Measurements from ENCODE around the gene ARHGAP29.

The ARHGAP29 gene, protein sequence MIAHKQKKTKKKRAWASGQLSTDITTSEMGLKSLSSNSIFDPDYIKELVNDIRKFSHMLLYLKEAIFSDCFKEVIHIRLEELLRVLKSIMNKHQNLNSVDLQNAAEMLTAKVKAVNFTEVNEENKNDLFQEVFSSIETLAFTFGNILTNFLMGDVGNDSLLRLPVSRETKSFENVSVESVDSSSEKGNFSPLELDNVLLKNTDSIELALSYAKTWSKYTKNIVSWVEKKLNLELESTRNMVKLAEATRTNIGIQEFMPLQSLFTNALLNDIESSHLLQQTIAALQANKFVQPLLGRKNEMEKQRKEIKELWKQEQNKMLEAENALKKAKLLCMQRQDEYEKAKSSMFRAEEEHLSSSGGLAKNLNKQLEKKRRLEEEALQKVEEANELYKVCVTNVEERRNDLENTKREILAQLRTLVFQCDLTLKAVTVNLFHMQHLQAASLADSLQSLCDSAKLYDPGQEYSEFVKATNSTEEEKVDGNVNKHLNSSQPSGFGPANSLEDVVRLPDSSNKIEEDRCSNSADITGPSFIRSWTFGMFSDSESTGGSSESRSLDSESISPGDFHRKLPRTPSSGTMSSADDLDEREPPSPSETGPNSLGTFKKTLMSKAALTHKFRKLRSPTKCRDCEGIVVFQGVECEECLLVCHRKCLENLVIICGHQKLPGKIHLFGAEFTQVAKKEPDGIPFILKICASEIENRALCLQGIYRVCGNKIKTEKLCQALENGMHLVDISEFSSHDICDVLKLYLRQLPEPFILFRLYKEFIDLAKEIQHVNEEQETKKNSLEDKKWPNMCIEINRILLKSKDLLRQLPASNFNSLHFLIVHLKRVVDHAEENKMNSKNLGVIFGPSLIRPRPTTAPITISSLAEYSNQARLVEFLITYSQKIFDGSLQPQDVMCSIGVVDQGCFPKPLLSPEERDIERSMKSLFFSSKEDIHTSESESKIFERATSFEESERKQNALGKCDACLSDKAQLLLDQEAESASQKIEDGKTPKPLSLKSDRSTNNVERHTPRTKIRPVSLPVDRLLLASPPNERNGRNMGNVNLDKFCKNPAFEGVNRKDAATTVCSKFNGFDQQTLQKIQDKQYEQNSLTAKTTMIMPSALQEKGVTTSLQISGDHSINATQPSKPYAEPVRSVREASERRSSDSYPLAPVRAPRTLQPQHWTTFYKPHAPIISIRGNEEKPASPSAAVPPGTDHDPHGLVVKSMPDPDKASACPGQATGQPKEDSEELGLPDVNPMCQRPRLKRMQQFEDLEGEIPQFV

DNA sequence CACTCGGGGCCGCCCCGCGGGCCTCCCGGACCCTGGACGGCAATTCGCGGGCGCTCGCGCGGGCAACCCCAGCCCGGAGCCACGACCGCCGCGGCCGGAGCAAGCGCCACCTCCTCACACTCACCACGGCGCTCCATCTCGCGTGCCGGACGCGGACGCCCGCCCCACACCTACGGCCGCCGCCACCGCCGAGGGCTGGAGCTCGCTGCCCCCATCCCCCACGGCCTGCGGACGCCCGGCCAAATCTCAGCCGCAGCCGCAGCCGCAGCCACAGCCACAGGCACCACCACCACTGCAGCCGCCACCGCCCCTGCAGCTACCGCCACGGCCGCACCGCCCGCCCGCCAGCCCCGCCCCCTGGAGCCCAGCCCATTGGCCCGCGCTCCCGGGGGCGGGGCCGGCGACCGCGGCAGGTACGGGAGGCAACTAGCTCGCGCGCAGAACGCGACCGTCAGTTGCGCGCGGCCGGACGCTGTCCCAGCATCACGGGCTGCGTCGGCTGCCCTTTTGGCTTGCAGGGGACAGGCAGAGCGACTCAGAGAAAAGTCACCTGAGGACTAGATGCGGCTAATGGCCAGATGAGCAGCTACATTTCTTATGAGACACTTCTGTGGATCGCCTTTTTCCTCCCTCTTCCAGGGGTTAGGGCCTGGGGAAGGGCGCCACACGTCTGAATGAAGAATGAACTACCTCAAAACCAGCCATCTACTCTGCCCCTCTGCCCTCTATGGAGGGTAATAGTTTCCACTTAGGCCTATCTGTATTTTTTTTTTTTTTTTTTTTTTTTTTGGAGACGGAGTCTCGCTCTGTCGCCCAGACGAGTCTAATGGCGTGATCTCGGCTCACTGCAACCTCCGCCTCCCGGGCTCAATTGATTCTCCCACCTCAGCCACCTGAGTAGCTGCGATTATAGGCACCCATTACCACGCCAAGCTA is at the start of gene ARHGAP29:
TSS of gene ARHGAP29 (minus strand) at position 294 of the 936 bp plus-strand sequence. CDS start 5,973 bp downstream, outside the sequence.
- DNase-seq (ENCODE audit: low read depth): no peak

DNA sequence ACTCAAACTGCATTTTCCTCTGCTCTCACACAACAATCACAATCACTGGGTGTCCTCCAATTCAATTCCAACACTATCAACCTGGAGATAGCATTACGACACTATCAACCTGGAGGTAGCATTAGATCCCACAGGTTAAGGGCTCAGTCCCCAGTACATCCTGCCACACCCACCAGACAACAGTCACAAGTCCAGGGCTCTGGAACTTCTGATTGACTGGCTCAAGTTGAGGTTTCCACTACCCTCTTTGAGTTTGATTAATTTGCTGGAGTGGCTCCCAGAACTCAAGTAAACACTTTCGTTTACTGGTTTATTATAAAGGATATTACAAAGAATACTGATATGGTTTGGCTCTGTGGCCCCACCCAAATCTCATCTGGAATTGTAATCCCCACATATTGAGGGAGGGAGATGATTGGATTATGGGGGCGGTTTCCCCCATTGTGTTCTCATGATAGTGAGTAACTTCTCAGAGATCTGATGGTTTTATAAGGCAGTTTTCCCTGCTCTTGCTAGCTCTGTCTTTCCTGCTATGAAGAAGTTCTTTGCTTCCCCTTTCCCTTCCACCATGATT is 49.6 kb upstream of the ARHGAP29 start:
- no peak for DNase-seq (ENCODE audit: low read depth)

DNA sequence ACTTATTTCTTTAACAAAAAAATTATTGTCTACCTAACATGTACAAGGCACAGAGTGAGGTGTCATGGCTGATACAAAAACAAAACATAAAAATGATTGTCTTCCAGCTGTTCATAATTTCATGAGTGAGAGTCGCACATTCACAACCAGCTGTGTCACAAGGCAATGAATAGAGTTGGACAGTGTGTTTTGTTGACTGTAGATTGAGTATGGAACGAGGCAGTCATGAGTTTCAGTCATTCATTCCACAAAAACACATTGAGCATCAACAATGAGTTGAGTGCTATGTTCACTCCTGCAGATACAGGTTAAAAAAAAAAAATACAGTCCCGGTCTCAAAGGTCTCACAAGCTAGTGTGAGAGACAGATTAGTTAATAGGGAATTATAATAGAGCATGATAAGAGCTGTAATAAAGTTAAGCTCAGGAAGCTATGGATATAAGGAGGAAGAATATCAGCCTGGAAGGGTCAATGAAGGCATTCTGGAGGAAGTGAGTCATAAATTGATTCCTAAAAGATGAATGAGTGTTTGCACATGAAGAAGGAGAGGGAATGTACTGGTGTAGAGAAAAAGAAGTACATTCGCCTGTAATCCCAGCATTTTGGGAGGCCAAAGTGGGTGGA is 47.8 kb upstream of the ARHGAP29 start:
- DNase-seq (ENCODE audit: low read depth): no peak

DNA sequence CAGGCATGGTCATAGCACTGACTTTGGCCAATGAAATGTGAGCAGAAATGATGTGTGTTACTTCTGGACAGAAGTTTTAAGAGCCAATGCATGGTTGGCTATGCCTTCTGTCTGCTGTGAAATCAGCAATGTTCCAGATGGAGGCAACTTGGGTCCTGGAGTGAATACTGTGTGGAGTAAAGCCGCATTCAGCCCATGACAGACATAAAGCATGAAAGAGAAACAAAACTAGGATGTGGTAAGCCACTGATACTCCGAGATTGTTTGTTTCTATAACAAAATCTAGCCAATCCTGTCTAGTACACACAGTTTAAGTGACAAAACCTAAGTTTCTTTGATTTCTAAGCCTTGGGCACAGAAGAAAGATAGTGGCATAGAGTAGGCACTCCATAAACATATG is 47.1 kb upstream of the ARHGAP29 start:
- DNase-seq (ENCODE audit: low read depth): no peak

DNA sequence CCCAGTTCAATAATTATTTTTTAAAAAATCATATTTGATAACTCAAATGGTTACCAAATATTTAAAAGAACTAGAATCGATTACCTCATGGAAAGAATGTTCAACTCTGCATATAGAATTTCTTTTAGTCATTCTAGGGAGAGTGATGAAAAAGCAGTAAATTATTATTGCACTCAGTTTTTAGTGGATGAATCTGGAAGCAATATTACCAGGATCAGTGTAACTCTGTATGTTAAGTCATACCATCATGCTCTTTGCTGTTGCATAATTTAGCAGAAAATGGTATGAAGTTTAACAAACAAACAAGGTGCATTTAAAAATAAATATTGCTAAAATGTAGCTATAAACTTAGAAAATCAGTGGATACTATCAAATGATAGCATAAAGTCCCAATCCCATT is 46.1 kb upstream of the ARHGAP29 start:
- no peak for DNase-seq (ENCODE audit: low read depth)

DNA sequence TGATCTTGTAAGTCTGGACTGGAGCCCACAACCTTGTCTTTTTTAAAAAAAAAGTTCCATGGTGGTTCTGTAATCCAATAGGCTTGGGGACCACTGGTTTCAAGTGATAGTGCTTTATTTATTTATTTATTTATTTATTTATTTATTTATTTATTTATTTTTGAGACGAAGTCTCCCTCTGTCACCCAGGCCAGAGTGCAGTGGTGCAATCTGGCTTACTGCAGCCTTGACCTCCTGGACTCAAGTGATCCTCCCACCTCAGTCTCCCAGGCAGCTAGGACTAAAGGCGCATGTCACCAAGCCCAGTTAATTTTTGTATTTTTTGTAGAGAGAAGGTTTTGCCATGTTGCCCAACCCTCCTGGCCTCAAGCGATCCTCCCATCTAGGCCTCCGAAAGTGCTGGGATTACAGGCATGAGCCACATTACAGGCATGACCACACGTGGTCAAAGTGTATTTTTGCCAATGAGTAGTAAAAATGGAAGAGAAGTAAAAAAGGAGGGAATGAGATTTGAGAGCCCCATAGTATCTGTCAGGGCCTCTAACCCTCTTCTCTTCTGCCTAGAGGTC is 44.8 kb upstream of the ARHGAP29 start:
- no peak for DNase-seq (ENCODE audit: low read depth)

DNA sequence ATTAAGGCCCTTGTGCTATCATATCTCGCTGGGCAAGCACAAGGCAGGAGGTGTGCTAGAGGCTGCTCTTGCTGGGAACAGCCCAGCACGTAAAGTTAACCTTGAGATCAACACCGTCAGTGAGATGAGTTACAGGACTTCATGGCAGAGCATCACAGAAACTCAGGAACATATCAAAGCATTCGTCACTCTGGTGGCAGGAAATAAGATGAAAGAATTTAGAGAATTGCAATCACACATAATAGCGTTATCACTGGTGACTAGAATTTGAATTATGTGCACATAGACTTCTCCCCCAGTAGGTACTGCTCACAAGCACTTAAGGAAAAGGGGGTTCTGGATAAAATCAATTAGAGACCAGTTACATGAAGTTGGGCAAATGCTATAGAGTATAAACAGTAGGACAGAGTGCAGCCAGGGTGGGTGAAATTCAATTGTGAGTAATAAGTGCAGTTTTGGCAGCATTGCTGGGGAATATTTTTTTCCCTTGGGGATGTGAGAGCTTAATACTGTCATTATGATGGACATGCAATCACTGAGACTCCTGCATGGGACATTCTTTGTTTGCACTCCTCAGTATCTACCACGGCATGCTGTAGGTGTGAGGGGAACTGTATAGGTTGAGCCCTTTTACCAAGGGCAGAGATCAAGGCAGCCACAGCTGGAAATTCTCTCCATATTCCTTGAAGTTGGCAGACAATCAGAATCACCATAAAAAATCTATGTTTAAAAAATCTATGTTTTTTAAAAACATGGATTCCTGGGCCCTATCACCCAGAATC is 44.2 kb upstream of the ARHGAP29 start:
- DNase-seq (ENCODE audit: low read depth): no peak

DNA sequence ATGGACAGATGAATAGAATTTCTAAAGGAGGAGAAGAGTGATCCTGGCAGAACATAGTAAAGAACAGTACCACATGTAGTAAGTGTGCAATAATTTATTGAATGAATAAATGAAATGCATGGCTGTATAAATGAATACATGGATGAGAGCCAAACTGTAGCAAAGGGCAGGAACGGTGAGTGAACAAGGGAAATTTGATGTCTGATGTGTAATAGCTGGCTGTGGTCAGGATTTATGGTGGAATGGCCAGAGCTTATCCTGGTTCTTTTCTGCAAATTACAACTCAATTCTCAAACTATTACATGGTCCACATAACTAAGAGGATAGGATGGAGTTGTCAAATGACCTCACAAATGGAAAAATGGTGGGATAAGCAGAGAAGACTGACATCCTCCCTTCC is 43.2 kb upstream of the ARHGAP29 start:
- no peak for DNase-seq (ENCODE audit: low read depth)

DNA sequence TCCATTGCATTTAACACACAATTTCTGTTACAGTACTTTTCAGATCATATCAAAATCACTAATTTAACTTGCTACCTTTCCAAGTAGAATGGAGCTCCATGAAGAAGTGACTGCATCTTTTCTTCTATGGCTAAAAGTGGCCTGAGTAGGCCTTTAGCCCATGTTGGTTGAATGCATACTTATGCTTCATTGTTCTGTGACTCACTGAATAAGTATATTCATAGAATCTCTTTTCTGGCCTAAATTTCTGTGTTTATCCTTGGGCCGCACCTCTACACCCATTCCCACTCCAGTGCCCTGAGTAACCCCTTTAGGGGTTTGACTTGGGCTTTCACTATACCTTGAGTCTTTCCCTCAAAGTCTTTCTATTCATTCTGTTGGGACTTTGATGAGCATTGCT is 42.1 kb upstream of the ARHGAP29 start:
- no peak for DNase-seq (ENCODE audit: low read depth)

DNA sequence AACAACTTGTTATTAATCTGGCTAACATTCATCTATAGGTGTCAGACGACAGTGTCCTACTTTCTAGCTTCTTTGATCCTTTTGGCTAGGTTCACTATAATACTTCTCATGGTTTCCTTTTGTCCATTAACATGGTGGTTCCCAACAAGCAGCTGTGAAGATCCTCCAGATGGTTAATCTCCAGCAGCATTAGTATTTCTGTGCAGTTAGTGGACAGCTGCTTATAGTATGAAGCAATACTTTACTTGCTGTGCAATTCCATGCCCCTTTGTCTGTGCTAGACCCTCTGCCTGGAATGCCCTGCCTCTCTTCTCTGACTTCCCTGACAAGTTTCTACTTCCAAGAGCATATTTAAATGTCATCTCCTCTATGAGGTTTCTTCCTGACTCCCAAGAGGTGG is 41.7 kb upstream of the ARHGAP29 start:
- no peak for DNase-seq (ENCODE audit: low read depth)

DNA sequence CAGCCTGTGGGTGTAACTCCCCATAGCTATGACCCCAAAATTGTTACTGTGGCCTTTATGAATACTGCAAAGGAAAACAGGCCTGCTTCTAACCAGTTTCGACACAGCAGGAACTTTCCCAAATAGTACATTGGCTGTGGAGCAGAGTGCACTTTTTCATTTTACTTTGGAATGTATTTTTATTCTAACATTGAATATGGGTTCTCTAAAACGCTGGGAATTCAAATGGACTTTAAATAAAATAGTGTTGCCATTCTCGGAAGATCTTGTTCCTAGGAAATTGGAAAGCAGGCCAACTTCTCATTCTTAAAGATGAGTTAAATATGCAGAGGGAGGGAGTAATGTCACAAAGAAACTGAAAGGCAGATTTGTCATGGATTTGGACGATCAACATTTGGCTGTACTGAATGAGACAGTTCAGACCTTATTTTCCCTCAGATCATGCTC is 39.6 kb upstream of the ARHGAP29 start:
- no peak for DNase-seq (ENCODE audit: low read depth)

DNA sequence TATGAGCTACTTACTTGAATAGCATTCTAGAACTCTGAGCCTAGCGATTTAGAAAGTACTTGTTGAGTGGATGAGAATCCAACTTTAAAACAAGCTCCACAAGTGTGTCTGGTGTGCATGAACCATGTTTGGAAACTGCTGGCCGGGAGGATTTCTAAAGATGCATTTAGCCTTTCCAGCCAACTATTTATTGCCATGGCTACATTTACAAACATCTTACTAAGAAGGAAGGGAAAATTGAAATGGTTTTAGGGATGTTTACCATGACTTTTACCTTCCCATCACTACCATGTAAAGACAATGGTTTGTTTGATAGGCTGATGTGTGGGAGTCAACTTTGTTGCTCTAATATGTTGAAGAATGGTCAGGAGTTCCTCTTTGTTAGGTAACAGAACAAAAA is 37.7 kb upstream of the ARHGAP29 start:
- DNase-seq (ENCODE audit: low read depth): no peak

DNA sequence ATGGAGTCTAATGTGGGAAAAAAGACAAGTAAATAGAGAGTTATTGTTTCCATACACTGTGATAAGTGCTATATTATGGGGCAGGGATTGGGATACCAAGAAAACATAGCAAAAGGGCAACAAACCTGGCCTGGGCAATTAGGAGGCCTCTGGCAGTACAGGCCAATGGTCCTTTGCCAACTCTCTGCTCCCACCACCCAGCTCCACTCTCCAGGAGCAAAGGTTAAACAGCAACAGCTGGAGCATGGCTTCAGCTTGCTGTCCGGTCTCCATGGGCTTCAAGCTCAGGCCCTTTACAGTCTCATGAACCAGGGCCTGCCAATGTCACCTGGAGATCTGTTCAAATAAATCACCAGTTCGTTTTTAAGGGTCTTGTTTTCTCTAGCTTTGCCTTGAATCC is 37.2 kb upstream of the ARHGAP29 start:
- DNase-seq (ENCODE audit: low read depth): no peak

DNA sequence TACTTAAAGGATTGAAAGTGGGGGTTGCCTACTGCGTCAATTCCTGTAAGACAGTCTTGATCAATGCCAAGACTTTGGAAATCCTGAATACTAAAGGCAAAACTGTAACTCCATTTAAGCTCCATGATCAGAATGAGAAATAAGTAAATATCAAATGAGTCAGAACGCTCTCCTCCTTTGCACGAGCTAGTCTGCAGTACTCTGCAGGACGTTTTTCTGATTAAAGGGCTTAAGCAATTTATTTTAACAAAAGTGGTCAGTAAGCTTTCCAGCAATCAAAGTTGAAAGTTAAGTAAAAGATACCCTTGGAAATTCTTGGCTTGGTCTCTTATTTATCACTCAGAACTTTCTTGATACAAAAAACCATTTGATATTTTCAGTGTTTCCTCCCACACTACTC is 35.7 kb upstream of the ARHGAP29 start:
- DNase-seq (ENCODE audit: low read depth): no peak

DNA sequence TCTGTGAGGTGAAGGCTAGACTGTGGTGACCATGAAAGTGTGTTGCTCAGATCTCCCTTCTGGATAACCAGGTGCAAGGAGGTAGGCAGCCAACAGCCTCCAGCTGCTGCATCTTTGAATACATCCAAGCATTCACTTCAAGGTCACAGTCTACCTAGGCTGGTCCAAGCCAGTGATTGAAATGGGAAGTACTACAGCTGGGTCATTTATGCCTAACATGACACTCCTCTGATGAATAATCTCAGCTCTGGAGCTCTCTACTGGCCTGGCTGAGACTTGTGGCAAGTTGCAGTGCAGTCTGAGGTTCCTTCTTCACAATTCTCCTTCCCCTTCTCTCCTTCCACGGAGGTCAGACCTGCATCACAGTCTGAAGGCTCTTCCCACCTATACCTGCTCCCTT is 35.0 kb upstream of the ARHGAP29 start:
- DNase-seq (ENCODE audit: low read depth): no peak

DNA sequence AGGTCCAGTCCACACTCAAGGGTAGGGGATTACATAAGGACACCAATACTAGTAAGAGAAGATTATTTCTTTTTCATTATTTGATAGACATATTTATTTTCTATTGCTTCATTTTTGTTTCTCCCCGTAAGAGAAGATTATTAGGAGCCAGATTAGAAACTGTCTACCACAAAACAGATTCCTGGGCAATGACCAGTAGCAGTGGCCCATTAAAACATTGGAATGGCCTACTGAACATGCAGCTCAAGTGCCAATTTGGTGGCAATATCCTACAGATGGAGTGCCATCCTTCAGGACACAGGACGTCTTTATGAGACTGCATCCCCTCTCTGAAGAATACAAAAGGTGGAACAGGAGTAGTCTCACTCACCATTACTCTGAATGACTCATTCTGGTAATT is 34.0 kb upstream of the ARHGAP29 start:
- DNase-seq (ENCODE audit: low read depth): no peak

DNA sequence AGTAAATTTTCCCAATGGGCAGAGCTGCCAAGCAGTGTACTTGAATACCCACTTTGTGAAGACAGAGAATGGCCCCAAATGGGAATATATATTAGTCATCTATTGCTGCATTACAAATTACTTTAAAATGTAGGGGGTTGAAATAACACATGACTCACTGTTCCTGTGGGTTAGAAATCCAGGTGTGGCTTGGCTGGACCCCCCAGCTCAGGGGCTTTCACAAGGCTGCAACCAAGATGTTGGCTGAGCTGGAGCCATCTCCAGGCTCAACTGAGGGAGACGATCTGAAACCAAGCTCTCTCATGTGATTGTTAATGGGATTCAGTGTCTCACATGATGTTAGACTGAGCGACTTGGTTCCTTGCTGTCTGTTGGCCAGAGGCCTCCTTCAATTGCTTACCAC is 33.4 kb upstream of the ARHGAP29 start:
- no peak for DNase-seq (ENCODE audit: low read depth)

DNA sequence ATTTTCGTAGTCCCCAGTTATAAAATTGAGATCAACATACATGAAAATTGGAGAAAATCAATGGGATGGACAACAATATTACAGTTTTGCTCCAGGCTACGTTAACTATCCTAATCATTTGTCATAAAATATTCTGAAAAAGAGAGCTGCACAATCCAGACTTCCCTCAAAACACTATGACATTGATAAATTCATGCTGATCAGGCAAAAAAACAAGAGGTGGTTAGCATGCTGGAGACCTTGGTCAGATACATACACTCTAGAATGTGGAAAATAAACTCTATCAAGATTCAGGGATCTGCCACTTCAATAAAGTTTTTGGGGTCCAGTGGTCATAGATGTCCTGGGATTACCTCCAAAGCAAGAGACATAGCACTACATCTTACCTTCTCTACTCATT is 32.5 kb upstream of the ARHGAP29 start:
- DNase-seq (ENCODE audit: low read depth): no peak

DNA sequence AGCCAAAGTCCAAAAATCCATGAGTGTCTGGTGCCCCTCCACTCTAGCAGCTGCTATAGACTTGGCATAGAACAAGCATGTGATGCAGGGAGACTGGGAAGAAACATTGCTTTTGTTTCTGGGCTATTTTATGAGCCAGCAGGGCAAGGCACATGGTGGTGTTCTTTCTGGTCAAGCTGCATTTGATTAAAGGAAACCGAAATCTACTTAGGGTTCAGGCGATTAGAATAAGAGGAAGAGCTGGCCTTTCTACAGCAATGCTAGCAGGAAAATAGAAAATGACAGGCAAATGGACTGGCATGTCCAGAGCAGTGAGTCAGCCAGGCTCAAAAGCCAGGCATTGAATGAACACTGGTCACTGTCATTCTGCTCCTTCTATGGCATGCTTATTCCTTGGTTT is 28.5 kb upstream of the ARHGAP29 start:
- no peak for DNase-seq (ENCODE audit: low read depth)
